ENCODE measurements around the gene CDKN1A. TPM values are rescaled to one million over a fixed set of nuclear protein-coding genes. Genes with fewer than 3 reads are reported as not detected.

Gene CDKN1A
- total RNA-seq, 1 donor from 2014 or later = 48.4 TPM

DNA sequence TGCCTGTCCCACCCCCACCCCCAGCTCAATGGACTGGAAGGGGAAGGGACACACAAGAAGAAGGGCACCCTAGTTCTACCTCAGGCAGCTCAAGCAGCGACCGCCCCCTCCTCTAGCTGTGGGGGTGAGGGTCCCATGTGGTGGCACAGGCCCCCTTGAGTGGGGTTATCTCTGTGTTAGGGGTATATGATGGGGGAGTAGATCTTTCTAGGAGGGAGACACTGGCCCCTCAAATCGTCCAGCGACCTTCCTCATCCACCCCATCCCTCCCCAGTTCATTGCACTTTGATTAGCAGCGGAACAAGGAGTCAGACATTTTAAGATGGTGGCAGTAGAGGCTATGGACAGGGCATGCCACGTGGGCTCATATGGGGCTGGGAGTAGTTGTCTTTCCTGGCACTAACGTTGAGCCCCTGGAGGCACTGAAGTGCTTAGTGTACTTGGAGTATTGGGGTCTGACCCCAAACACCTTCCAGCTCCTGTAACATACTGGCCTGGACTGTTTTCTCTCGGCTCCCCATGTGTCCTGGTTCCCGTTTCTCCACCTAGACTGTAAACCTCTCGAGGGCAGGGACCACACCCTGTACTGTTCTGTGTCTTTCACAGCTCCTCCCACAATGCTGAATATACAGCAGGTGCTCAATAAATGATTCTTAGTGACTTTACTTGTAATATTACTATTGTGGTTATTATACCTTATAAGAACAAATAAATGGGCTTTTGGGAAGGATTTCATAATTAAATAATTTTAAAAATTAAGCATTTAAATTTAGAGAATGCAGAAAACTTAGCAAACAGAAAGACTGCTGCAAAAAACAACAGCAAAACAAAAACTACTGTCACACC is 8.4 kb downstream of the CDKN1A start:
- Mint-ChIP-seq H3K27me3 (ENCODE audit: unreplicated experiment) (no peaks in the 10 kb centered on the region), H3K4me1 (ENCODE audit: unreplicated experiment) (peaks cover 17% of the 10 kb centered on the region), H3K4me3 (ENCODE audit: unreplicated experiment) (no peak overlapping the region), H3K36me3 (ENCODE audit: low read depth, unreplicated experiment) (peaks cover 22% of the 10 kb centered on the region), H3K9me3 (ENCODE audit: unreplicated experiment) (no peaks in the 10 kb centered on the region), H3K27ac (ENCODE audit: unreplicated experiment) (peak overlapping the region; percentile 48)
- TF ChIP-seq, protein P1, sequence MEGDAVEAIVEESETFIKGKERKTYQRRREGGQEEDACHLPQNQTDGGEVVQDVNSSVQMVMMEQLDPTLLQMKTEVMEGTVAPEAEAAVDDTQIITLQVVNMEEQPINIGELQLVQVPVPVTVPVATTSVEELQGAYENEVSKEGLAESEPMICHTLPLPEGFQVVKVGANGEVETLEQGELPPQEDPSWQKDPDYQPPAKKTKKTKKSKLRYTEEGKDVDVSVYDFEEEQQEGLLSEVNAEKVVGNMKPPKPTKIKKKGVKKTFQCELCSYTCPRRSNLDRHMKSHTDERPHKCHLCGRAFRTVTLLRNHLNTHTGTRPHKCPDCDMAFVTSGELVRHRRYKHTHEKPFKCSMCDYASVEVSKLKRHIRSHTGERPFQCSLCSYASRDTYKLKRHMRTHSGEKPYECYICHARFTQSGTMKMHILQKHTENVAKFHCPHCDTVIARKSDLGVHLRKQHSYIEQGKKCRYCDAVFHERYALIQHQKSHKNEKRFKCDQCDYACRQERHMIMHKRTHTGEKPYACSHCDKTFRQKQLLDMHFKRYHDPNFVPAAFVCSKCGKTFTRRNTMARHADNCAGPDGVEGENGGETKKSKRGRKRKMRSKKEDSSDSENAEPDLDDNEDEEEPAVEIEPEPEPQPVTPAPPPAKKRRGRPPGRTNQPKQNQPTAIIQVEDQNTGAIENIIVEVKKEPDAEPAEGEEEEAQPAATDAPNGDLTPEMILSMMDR (IDR thresholded peaks at IDR 0.05; ENCODE audit: unreplicated experiment) = no peak
- DNase-seq (ENCODE audit: low spot score) = no peak

DNA sequence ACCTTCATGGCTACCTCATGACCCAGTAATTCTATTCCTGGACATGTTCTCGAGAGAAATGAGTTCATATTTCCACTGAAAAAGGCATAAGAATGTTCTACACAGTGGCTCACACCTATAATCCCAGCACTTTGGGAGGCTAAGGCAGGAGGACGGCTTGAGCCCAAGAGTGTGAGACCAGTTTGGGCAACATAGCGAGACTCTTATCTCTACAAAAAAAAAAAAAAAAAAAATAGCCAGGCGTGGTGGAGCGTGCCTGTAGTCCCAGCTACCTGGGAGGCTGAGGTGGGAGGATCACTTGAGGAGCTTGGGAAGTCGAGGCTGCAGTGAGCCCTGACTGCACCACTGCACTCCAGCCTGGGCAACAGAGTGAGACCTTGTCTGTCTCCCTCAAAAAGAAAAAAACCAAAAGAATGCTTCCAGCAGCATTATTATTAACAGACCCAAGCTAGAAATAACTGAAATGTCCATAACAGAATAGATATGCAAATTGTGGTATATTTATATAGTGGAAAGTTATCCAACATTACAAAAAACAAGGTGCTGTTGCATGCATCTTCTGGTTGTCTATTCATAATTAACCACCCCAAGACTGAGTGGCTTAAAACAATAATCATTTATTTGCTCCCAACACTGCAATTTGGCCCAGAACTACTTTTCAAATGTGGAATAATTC is 9.7 kb downstream of the CDKN1A start:
- Mint-ChIP-seq H3K27ac (ENCODE audit: unreplicated experiment) (no peak overlapping the region), H3K36me3 (ENCODE audit: low read depth, unreplicated experiment) (peaks cover 22% of the 10 kb centered on the region), H3K4me1 (ENCODE audit: unreplicated experiment) (peaks cover 14% of the 10 kb centered on the region), H3K4me3 (ENCODE audit: unreplicated experiment) (no peak overlapping the region), H3K9me3 (ENCODE audit: unreplicated experiment) (no peaks in the 10 kb centered on the region), H3K27me3 (ENCODE audit: unreplicated experiment) (no peaks in the 10 kb centered on the region)
- TF ChIP-seq, protein P1 (IDR thresholded peaks at IDR 0.05; ENCODE audit: unreplicated experiment) = no peak
- no peak for DNase-seq (ENCODE audit: low spot score)

DNA sequence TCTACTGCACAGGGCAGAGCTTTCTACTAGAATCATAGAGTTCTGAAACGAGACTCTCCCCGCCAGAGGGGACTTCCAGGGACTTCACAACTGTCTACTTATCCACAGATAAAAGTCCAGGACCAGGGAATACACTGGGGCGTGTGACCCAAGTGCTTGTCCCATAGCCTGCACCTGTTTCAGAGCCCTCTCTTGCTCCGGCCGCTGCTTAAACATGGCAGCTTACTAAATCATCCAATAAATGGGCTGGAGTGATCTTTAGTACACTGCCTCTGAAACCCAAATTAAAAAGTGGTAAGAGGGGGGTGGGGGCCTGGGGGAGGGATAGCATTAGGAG is 10.2 kb downstream of the CDKN1A start:
- no peaks in the 10 kb centered on the region for H3K27me3 Mint-ChIP-seq (ENCODE audit: unreplicated experiment)
- no peak overlapping the region for H3K4me3 Mint-ChIP-seq (ENCODE audit: unreplicated experiment)
- peaks cover 11% of the 10 kb centered on the region for H3K4me1 Mint-ChIP-seq (ENCODE audit: unreplicated experiment)
- TF ChIP-seq, protein P1 (IDR thresholded peaks at IDR 0.05; ENCODE audit: unreplicated experiment) = no peak
- no peak for DNase-seq (ENCODE audit: low spot score)
- peaks cover 18% of the 10 kb centered on the region for H3K36me3 Mint-ChIP-seq (ENCODE audit: low read depth, unreplicated experiment)
- no peak overlapping the region for H3K27ac Mint-ChIP-seq (ENCODE audit: unreplicated experiment)
- no peaks in the 10 kb centered on the region for H3K9me3 Mint-ChIP-seq (ENCODE audit: unreplicated experiment)

DNA sequence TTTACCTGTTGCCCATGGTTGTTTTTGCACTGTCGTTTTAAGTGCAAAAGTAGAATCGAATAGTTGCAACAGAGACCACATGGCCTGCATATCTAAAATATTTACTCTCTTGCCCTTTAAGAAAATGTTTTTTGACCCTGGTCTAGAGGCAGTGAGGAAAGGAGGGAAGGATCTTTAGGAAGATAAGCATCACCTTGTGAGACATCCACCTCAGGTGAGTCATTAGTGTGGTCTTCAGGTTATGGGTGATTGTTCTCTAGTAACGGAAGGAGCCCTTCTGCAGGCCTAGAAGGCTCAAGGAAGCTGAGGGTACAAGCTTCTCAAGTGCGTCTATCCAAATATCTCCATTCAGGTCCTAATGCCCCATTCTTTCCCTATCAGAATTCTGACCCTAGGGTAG is 12.5 kb downstream of the CDKN1A start:
- no peaks in the 10 kb centered on the region for H3K27me3 Mint-ChIP-seq (ENCODE audit: unreplicated experiment)
- H3K4me1 Mint-ChIP-seq (ENCODE audit: unreplicated experiment) = no peaks in the 10 kb centered on the region
- no peak for DNase-seq (ENCODE audit: low spot score)
- H3K36me3 Mint-ChIP-seq (ENCODE audit: low read depth, unreplicated experiment) = peaks cover 10% of the 10 kb centered on the region
- no peak overlapping the region for H3K27ac Mint-ChIP-seq (ENCODE audit: unreplicated experiment)
- H3K4me3 Mint-ChIP-seq (ENCODE audit: unreplicated experiment) = no peak overlapping the region
- TF ChIP-seq, protein P1 (IDR thresholded peaks at IDR 0.05; ENCODE audit: unreplicated experiment) = no peak
- no peaks in the 10 kb centered on the region for H3K9me3 Mint-ChIP-seq (ENCODE audit: unreplicated experiment)

DNA sequence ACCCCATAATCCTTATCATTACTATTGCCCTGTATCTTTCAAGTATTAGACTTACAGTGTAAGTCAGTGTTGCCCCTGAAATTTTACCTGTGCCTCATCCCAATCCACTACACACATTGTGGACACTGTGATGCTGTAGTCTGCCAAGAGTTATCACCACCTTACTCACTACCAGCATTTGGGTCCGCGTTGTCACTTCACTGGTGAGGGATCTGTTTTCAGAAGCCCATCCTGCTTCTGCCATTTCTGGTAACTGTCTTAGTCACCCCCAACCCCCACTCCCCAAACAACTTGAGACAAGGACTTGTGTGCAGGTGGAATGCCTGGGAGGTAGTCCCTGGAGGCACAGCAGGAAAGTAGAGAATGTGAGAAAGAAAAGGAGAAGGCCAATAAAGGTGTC is 13.1 kb downstream of the CDKN1A start:
- TF ChIP-seq, protein P1 (IDR thresholded peaks at IDR 0.05; ENCODE audit: unreplicated experiment) = no peak
- Mint-ChIP-seq H3K36me3 (ENCODE audit: low read depth, unreplicated experiment) (peaks cover 10% of the 10 kb centered on the region), H3K27ac (ENCODE audit: unreplicated experiment) (no peak overlapping the region), H3K27me3 (ENCODE audit: unreplicated experiment) (no peaks in the 10 kb centered on the region), H3K4me3 (ENCODE audit: unreplicated experiment) (no peak overlapping the region), H3K4me1 (ENCODE audit: unreplicated experiment) (no peaks in the 10 kb centered on the region), H3K9me3 (ENCODE audit: unreplicated experiment) (no peaks in the 10 kb centered on the region)
- no peak for DNase-seq (ENCODE audit: low spot score)

All from endothelial cell (in vitro differentiated cells).